SU-DHL-6 (cell line): ENCODE measurements around the gene CCDC138.

Experiments used
- EZH2phosphoT487 ChIP-seq: fragments of 200-600 bp; sonication (generic), shearing (Covaris generic); conservative IDR thresholded peaks from 2 replicates; pipeline ENCODE4 v1.6.1; 2018; ENCODE audit warnings: mild to moderate bottlenecking, antibody characterized with exemption, low read length, moderate library complexity, mixed read lengths
- TF ChIP-seq, protein P1 (sequence below): fragments of 200-600 bp; sonication (generic); IDR thresholded peaks from one replicate; pipeline ENCODE4 v1.5.1; 2017; ENCODE audit warnings: antibody characterized with exemption, mild to moderate bottlenecking, low read length, moderate library complexity; ENCODE audit not compliant: insufficient read depth, poor library complexity, severe bottlenecking

DNA sequence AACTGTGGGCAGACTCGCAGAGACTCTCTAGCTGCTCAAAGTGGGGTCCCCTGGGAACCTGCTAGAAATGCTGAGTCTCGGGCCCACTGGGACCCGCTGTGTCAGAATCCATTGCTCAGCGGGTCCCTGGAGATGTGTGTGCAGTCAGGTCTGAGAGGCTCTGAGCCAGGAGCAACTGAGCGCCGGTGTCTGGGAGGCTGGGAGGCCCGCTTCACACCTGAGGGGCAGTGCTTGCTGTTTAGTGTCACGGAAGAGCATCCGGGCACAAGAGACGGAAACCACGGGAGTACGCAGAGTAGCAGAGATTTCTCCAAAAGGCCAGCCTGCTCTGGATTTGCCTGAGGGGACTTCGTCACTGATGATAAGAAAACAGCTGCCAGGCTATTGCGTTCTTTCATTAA, 132.4 kb downstream of the CCDC138 start:
- TF ChIP-seq EZH2phosphoT487, result no peak
- TF ChIP-seq, protein P1, sequence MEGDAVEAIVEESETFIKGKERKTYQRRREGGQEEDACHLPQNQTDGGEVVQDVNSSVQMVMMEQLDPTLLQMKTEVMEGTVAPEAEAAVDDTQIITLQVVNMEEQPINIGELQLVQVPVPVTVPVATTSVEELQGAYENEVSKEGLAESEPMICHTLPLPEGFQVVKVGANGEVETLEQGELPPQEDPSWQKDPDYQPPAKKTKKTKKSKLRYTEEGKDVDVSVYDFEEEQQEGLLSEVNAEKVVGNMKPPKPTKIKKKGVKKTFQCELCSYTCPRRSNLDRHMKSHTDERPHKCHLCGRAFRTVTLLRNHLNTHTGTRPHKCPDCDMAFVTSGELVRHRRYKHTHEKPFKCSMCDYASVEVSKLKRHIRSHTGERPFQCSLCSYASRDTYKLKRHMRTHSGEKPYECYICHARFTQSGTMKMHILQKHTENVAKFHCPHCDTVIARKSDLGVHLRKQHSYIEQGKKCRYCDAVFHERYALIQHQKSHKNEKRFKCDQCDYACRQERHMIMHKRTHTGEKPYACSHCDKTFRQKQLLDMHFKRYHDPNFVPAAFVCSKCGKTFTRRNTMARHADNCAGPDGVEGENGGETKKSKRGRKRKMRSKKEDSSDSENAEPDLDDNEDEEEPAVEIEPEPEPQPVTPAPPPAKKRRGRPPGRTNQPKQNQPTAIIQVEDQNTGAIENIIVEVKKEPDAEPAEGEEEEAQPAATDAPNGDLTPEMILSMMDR, result no peak
